ENCODE results near the gene CPEB3.

DNA sequence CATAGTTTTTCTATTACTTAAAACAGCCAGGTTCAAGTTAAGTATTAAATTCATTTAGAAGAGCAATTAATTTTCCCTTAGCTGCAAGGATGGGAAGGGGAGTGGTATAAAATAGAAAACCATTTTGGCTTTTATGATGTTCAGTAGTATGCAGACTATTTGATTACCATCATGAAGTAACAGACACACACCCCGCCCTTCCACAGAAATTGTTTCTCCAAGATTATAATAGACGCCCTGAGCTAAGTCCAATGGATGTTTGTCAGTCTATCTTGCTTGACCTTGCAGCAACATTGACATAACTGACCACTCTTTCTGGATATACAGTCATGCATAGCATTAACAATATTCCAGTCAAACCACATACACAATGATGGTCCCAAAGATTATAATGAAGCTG, 42.3 kb downstream of the CPEB3 start:
- no peak for TF ChIP-seq ZC3H11A (IDR thresholded peaks at IDR 0.05)
- TF ChIP-seq CEBPB (IDR thresholded peaks at IDR 0.05) = no peak
- no peak for TF ChIP-seq FOXS1 (CRISPR knock-in tag; IDR thresholded peaks at IDR 0.05)
- TF ChIP-seq, protein P1, sequence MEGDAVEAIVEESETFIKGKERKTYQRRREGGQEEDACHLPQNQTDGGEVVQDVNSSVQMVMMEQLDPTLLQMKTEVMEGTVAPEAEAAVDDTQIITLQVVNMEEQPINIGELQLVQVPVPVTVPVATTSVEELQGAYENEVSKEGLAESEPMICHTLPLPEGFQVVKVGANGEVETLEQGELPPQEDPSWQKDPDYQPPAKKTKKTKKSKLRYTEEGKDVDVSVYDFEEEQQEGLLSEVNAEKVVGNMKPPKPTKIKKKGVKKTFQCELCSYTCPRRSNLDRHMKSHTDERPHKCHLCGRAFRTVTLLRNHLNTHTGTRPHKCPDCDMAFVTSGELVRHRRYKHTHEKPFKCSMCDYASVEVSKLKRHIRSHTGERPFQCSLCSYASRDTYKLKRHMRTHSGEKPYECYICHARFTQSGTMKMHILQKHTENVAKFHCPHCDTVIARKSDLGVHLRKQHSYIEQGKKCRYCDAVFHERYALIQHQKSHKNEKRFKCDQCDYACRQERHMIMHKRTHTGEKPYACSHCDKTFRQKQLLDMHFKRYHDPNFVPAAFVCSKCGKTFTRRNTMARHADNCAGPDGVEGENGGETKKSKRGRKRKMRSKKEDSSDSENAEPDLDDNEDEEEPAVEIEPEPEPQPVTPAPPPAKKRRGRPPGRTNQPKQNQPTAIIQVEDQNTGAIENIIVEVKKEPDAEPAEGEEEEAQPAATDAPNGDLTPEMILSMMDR (IDR thresholded peaks at IDR 0.05) = no peak
- TF ChIP-seq CHD2 (IDR thresholded peaks at IDR 0.05; ENCODE audit: low read length, partially characterized antibody) = no peak
- TF ChIP-seq, protein P2, sequence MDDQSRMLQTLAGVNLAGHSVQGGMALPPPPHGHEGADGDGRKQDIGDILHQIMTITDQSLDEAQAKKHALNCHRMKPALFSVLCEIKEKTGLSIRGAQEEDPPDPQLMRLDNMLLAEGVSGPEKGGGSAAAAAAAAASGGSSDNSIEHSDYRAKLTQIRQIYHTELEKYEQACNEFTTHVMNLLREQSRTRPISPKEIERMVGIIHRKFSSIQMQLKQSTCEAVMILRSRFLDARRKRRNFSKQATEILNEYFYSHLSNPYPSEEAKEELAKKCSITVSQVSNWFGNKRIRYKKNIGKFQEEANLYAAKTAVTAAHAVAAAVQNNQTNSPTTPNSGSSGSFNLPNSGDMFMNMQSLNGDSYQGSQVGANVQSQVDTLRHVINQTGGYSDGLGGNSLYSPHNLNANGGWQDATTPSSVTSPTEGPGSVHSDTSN (IDR thresholded peaks at IDR 0.05) = no peak
- no peak for TF ChIP-seq KDM1A (IDR thresholded peaks at IDR 0.05; ENCODE audit: low read depth)
- TF ChIP-seq BHLHE40 (IDR thresholded peaks at IDR 0.05; ENCODE audit: low read depth, low read length) = no peak
- TF ChIP-seq, protein P3, sequence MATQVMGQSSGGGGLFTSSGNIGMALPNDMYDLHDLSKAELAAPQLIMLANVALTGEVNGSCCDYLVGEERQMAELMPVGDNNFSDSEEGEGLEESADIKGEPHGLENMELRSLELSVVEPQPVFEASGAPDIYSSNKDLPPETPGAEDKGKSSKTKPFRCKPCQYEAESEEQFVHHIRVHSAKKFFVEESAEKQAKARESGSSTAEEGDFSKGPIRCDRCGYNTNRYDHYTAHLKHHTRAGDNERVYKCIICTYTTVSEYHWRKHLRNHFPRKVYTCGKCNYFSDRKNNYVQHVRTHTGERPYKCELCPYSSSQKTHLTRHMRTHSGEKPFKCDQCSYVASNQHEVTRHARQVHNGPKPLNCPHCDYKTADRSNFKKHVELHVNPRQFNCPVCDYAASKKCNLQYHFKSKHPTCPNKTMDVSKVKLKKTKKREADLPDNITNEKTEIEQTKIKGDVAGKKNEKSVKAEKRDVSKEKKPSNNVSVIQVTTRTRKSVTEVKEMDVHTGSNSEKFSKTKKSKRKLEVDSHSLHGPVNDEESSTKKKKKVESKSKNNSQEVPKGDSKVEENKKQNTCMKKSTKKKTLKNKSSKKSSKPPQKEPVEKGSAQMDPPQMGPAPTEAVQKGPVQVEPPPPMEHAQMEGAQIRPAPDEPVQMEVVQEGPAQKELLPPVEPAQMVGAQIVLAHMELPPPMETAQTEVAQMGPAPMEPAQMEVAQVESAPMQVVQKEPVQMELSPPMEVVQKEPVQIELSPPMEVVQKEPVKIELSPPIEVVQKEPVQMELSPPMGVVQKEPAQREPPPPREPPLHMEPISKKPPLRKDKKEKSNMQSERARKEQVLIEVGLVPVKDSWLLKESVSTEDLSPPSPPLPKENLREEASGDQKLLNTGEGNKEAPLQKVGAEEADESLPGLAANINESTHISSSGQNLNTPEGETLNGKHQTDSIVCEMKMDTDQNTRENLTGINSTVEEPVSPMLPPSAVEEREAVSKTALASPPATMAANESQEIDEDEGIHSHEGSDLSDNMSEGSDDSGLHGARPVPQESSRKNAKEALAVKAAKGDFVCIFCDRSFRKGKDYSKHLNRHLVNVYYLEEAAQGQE (IDR thresholded peaks at IDR 0.05) = no peak
- TF ChIP-seq MYC (IDR thresholded peaks at IDR 0.05; ENCODE audit: borderline replicate concordance, low read length) = no peak
